AG08396 (cell line): ENCODE data around the gene LENG1.

Source experiments
- DNase-seq: peaks from one replicate; pipeline ENCODE4 v3.0.0; 2012; ENCODE audit warnings: low spot score, mixed read lengths

LENG1 gene

DNA sequence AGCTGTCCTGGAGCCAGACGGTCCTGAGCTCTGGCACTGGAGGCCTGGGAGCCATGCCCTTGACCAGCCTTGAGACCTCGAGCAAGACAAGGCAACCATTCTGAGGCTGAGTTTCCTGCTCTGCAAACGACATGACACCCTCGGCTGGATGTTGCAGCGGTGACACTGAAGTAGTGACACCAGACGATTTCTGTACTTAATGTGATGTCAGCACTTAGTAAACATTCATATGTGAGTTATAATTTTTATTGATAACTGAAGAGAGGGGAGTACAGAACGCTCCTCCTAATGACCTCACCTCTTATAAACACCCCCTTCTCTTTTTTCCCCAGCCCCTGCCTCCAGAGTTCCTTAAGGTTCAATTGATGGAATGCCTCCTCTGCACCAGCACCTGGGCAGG, 51.0 kb downstream of the LENG1 start:
- DNase-seq = no peak

DNA sequence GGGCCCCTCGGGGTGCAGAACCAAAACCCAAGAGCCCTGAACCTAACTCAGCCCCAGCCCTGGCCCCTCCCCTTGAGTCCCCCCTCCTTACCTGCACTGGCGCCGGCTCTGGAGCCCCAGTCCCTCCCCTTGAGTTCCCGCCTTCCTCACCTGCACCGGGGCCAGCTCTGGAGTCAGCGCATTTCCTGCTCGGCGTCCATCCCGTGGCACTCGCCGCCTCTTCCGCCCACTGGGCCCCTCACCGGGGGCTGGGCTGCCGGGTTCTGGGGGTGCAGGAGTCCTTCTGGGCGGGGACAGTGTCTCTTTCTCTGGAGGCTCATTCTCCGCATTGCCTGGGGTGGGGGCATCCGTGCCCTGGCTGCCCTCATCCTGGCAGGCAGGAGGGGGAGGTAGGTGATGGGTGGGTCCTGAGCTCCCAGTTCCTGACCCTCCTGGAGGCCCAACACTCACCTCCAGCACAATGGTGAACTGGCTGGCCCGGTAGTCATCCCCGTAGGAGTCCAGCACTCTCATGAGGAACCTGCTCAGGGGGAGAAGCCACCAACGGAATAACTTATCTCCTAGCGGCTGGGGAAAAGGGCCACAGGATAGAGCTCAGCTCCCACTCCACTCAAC, 51.5 kb downstream of the LENG1 start:
- DNase-seq = no peak

- no peak for DNase-seq
Measured at GRCh38 chr19:54106716-54107115, 52.8 kb downstream of the LENG1 start.

DNA sequence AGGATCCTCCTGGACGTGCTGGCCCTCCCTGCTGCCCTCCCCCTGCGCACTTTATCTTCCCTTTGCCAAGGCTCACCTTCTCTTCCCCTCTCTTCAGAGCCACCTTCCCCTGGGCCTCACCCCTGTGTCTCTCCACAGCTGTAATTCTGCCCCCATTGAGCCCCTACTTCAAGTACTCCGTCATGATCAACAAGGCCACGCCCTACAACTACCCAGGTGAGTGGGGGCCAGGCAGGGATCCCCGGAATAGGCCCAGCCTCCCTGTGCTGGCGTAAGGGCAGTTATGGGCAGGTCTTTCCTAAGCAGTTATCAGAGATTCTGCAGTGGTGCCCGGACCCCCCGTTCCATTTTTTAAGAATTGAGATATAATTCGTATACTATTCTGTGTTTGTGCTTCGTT, 53.7 kb downstream of the LENG1 start:
- no peak for DNase-seq
